Kidney glomerular epithelial cell (primary cell): ENCODE measurements around the gene PRM2.

Experiments
- DNase-seq: peaks from one replicate; lab custom pipeline; 2025; lab: John Stamatoyannopoulos, UW

The PRM2 gene

DNA sequence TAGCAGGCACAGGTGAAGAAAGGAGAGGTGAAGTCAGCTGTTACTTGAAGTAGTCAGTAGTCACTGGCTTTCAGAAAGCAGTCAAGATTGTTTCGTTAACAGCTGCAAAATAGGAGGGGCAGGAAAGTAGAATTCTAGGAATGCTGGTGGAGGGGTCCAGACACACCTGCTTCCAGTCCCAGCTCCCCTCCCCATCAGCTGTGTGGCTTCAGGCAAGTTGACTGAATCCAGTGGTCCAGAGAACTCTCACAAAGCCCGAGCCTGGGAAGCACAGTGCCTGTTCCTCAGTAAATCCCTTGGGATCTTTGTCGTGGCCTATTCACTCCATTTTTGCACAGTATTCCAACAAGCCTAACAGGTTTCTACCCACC is 15.7 kb downstream of the PRM2 start:
- DNase-seq: no peak

DNA sequence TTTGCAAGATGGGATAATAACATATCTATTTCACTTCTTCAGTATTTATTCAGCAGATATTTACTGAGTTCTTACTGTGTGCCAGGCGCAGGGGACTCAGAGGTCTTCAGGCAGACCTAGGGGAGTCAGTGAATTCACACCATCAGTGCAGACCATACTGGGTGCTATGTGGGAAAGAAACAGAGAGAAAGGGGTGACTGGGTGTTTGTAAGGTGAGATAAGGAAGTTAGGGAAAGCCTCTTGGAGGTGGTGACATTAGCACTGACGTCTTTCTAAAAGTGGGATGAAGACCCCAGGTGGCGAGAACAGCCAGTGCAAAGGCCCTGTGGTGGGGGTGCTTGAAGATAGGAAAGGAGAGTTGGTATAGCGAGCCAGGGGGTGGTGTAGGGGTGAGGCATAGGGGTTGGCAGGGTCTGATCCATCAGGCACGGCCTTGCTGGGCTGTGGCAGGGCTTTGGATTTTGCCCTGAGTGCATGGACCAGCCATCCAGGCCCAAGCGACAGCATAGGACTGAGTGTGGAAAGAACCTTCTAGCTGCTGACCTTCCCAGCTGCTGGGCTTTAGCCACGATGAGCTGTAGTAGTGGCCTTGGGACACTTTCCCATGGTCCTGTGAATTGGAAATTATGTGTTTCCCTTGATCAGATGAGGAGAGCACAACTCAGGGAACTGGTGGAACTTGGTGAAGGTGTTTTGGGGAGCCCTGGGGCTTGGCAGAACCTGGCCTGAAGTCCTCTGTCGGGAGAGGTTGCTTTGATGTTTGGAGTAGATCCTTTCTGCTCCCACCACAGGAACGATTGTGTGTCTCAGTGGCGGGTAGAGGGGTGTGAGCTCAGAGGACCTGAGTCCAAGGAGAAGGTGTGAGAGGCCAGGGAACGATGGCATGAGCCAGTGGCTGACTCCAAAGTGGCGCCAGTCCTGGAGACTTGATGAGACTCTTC is 16.4 kb downstream of the PRM2 start:
- no peak for DNase-seq

DNA sequence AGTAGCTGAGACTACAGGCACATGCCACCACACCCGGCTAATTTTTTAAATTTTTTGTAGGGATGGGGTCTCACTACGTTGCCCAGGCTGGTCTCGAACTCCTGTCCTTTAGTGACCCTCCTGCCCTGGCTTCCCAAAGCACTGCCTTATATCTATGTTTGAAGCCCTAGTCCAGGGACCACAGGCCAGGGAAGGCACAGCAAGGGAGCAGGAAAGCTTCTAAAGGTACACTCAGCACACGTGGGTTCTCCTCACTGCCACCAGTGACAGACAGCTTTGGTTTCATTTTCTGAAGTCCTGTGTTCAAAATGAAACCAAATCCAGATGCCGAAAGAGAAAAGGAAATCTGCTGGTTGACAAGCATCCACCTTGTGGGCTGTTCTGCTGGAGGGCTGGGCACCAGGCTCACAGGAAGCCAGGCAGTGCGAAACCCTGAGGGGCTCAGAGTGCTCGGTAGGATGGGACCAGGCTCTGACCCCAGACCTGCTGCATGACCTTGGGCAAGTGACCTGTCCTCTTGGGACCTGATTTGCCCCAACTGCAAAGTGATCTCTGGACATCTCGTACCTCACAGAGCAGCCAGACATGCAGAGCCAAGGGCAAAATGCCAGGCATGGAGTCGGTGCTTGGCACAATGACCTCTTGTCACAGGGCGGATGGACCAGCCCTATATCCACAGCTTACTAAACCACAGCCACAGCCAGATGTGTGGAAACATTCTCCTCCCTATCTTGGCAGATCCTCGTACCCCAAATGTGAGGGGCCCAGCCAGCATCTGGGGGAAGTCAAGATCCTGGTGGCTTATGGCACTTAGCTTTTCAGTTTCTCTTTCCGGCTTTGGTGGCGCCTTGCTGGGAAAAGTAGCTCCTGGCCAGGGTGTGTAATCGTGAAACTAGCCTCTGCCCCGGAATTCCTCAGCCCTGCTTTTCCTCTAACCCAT is 17.5 kb downstream of the PRM2 start:
- no peak for DNase-seq

DNA sequence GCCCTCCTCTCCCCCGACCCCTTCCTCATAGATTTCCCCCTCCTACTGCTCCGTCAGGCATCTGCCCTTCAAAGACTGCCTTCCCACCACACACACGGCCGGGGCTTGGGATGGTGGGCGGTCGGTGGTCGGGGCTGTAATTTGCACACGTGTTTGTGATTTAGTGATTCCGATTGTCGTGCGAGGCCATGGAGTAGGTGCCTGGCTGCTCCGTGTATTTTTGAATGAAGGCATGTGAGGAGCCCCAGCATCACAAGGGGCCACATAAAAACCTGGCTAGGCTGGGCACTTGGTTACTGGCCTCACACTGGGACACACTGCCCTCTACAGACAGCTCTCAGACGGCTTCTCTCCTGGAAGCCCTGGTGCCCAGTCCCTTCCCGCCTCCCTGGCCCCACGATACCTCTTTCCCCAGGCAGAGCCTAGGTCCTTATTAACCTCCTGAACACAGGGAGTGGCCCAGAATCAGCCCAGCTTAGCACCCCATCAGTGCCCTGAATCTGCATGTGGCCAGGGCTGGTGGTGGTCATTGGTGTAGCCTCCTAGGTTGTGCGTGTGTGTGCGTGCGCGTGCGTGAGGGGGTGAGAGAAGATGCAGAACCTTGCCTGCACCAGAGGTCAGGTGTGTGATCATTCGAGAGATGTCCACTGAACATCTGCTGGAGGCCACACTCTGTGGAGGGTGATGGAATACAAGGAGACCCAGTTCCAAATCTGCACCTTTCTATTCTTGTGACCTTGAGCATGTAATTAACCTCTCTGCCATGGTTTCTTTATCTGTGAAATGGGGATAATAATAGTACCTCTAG is 18.9 kb downstream of the PRM2 start:
- DNase-seq: peak; percentile 65

DNA sequence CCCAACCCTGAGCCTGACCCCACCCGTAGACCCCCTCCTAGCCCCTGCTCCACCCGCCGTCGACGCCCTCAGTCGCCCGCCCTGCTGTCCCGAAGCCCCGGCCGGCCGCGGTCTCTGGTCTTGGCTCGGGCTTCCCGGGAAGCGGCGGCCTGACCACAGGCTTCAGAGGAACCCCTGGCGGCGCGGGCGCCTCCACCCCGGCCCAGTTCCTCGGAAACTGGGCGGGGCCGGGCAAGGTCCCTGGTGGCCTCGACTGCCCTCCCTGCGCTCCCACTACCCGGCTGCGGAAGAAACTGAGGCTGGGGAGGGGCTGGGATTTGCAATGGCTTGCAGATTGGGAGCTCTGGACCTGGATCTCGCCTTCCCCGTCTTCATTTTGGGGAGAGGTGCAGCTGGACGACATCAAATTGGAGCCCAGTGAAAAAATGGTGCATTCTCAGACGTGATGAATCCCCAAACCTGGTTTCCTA is 19.6 kb downstream of the PRM2 start:
- DNase-seq: no peak

DNA sequence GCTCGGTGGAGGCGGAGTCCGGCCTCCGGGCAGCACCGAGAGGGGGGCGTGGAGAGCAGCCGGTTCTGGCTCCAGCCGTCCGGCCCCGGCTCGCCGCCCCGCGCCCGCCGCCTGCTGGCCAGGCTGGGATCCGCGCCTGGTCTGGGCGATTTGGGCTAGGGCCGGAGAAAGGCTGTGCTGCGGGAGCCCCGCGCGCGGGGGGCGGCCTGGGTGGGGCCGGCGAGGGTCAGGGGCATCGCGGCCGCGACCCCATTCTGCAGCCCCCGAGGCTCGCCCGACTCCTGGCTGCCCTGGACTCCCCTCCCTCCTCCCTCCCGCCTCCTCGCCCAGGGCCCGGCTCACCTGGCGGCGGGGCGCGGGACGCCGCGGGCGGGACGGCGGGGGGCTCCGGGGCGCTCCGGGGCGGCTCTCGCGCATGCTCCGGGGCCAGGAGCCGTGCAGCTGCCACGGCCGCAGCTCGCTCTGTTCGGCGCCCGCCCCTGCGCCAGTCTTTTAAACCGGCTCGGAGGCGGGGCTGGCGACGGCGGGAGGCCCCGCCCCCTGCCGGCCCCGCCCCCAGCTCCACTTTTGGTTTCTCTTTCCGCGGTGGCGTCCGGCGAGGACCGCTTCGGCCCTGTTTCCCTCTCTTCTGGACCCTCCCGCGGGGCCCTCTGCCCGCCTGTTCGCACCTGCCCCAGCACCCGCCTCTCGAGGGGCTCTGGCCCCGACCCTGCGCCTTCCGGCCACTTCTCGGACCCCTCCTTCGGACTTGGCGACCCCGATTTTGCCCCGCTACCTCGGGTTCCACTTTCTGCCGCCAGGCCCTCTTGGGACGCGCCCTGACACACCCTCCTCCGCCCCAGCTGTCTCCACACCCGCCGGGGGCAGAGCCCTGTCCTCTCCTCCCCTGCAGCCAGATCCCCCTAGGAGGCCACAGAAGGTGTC is 20.3 kb downstream of the PRM2 start, which contains the start of gene SOCS1:
TSS of gene SOCS1 (minus strand) at position 468 of the 924 bp plus-strand sequence. CDS start 726 bp downstream, outside the sequence.
- DNase-seq: peak; percentile 58

DNA sequence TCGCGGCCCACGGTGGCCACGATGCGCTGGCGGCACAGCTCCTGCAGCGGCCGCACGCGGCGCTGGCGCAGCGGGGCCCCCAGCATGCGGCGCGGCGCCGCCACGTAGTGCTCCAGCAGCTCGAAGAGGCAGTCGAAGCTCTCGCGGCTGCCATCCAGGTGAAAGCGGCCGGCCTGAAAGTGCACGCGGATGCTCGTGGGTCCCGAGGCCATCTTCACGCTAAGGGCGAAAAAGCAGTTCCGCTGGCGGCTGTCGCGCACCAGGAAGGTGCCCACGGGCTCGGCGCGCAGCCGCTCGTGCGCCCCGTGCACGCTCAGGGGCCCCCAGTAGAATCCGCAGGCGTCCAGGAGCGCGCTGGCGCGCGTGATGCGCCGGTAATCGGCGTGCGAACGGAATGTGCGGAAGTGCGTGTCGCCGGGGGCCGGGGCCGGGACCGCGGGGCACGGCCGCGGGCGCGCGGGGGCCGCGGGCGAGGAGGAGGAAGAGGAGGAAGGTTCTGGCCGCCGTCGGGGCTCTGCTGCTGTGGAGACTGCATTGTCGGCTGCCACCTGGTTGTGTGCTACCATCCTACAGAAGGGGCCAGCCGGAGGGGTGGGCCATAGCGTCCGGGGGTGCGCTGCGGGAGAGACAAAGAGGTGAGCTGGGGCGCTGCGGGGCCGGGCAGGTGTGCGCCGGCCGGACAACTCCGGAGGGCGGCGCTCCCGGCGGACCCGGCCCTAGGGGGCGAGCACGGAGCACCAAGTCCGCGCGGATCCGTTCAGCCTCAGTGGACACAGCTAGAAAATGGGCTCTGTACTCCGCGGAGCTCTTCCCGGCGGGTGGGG is 21.2 kb downstream of the PRM2 start:
- DNase-seq: no peak

DNA sequence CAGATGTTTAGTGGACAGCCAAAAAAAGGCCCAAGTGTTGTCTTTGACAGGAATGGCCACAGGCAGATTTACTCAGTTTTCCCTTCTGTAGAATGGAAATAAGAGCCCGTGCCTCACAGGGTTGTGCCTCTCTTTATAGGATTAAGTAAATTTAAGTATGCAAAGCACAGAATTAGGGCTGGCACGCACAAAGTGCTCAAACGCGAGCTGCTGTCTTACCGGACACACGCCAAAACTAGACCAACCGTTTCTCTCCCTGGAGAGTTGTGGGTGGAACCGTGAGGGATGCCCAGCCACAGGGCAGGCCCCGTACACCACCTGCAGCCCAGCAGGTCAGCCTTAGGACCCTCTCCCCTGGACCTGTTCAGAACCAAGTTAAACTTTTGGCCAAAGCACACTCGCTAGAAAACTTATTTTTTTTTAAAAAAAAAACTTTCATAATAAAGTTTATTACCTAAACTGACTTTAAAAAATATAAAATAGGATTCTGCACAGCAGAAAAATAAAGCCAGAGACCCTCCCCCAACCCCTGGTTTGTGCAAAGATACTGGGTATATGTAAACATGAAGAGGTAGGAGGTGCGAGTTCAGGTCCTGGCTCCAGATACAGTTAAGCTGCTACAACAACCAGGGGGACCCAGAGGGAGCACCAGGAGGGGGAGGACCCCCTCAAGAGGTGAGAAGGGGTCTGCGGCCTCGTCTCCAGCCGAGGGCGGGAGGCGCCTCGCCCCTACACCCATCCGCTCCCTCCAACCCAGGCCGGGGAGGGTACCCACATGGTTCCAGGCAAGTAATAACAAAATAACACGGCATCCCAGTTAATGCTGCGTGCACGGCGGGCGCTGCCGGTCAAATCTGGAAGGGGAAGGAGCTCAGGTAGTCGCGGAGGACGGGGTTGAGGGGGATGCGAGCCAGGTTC is 22.0 kb downstream of the PRM2 start:
- DNase-seq: no peak

DNA sequence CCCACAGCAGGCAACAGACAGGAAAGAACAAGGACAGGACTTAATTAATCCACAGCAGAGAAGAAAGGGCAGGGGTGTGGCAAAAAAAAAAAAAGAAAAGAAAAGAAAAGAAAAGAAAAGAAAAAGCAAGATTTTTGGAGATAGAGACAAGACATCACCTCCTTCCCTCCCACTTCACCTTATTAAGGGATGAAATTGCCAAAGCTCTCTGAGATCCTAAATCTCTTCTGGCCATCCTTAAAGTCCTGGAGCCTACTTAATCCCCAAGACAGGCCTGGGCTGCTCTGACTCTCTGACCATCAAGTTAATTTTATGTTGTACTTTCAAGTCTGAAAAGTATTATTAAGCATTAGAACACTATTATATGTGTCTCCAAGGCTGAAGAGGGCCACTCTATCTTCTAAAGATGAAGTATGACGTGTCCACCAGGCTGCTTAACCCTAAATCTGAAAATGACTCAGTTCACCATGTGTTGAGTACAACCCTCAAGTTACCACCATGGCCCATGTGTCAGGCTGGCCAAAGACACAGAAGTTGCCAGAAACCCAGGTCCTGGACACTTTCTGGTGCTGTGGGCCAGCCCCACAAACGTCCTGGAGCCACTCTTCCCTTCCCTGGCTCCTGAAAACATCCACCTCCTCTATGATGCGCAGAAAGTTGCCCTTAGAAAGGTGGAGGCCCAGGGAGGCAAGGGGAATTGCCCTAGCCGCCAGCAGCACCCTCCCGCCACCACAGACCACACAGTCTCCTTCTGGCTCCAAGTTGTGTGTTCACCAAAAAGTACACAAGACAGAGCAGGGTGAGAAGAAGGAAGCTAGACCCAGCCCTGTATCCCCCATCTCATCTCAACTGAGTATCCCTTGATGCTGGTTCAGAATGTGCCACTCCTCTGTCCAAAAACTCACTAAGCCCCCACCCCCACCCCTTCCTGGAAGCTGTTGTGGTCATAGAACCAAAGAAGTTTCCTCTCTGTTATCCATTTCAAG is 23.0 kb downstream of the PRM2 start:
- no peak for DNase-seq

DNA sequence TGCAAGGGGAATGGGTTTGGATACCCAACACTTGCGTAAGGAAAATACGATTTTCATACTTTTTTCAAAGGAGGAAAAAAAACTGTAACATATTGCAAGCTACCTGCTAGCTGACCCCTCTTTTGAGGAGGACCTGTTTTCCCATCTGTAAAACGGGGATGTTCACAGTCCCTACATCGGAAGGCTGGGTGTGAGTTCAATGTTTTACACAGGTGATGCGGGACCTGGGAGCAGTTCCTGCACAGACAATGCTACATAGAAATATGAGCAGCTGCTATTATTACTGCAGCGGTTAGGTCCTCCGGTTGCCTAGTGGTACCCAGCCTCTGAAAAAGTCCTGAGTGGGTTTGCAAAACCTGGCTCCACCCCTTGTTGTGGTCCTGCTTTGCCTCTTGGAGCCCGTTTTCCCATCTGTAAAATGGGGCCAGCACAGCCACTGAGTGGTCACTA is 23.8 kb downstream of the PRM2 start:
- DNase-seq: no peak

DNA sequence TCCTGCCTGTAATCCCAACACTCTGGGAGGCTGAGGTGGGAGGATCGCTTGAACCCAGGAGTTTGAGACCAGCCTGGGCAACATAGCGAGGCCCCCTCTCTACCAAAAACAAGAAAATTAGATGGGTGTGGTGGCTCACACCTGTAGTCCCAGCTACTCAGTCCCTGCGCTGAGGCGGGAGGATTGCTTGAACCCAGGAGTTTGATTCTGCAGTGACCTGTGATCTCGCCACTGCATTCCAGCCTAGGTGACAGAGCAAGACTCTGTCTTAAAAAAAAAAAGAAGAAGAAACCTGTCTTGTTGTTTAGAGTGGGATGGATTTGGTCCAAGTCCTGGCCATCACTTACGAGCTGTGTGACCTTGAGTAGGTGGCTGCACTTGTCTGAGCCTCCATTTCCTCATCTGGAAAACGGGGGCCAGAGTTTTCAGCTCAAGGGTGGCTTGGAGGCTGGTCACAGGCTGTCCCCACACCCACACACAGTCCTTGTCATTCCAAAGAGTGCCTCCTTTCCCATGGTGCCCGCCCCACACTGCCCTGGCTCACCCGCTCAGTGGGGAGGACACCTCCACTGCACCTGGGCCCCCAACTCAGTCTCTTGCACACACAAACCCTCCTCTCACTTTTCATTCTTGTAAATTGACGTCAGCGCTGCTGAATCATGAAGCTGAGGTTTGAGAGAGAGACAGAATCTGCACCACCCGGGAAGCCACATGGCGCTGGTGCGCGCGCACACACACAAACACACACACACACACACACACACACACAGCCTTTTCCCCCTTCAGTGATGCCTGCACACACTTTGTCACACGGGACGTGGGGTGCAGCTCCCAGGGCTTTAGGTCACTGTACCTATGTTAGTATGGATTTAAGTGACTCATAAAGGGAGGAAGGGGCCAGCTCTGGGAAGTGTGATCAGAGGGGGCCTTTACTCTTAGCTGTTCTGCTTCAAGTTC is 24.5 kb downstream of the PRM2 start:
- peak; percentile 45 for DNase-seq

DNA sequence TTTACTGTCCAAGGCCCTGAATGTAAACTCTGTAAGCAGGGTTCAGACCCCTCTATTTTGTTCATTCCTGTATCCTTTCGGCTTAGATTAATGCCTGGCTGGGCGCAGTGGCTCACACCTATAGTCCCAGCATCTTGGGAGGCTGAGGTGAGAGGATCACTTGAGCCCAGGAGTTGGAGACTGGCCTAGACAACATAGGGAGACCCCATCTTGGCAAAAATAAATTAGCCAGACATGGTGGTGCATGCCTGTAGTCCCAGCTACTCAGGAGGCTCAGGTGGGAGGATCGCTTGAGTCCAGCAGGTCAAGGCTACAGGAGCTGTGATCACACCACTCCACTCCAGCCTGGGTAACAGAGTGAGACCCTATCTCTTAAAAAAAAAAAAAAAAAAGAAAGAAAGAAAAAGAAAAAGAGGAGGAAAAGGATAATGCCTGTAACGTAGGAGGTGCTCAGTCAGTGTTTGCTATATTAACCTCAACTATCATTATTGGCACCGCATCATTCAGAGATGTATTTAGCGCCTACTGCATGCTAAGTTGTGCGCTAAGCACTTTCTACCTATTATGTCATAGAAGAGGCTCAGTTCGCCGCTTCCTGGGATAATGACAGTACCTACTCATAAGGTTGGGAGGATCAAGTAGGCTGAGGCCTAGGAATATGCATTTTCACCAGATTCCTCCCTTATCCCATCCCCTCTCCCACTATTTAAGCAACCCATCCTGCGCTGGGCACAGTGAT is 25.3 kb downstream of the PRM2 start:
- DNase-seq: no peak

DNA sequence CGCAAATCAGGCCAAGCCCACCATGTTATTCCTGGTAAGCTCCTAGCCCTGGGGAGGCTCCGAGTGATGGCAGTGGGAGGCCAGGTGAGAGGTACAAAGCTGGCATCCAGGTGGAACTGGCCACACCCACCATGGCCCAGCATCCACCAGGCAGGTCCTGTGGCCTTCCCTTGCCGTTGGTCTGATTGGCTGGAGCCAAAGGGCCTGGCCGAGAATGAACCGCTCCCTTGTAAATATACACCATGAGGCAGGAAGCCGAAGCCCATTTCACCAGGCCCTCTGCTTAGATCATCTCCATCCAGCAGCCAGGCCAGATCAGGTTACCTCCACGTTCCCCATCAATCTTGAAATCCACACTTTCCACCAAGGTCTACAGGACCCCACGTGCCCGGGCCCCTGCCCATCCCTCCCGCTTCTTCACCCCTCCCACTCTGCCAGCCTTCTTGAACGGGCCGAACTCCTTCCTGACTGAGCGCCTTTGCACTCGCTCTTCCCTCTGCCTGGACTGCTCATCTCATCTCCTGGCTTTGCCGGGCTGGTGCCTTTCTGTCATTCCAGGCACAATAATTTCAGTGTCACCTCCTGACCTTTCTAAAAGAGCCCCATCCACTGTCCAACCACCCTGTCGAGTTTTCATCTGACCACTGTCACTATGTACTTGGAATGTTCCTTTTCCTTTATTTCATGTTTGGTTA is 26.0 kb downstream of the PRM2 start:
- no peak for DNase-seq

DNA sequence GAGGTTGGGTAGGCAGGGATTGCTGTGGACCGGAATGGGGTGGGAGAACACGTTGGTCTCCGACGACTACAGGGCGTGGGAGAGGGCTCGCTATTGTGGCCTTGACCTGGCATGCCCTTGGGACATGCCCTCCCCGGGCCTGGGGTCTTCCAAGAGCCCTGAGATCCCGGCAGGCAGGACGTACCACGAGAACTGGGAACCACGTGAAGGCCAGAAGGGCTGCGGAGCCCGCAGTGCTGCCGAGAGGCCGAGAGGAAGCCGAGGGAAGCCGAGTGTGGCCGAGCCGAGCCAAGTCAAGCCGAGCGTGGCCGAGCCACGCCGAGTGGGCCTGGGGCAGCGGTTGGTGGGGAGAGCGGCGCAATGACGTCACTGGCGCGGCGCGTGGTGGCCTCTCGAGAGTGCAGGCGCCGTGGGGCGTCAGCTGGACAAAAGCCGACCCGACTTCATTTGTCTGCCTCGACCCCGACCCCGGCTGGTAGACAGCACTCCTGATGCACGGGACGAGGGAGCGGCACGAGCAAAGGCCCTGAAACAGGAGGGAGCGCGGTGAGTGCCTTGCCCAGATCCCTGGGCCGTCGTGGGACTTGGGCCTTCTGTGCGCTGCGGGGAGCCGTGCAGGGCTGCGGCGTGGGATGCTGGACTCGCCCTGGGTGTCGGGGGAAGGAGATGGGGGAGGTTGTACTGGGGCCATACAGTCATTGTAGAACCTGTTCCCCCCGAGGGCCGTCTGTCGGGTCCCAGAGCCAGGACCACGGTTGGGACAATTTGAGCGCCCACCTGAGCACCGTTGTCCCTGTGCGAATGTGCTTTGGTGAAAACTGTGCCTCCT is 26.8 kb downstream of the PRM2 start:
- DNase-seq: no peak
